Heart right ventricle (tissue), 16 donors: ENCODE data around the gene RNASEH1. TPM values are rescaled to one million over a fixed set of nuclear protein-coding genes. Genes with fewer than 3 reads are reported as not detected.

Source experiments
- ATAC-seq, 8 donors: fragments of 200-7000 bp; cut with Tn5 transposase; one replicate each; pipeline ENCODE4 v1.9.1; 2020; ENCODE audit warnings: mild to moderate bottlenecking in 8 of 8, moderate library complexity in 8 of 8, moderate number of reproducible peaks in 1 of 8
- DNase-seq, 2 donors: peaks; one replicate each; pipeline ENCODE4 v3.0.0-alpha.2; 2020
- H3K27ac ChIP-seq, 10 donors: fragments of 200-600 bp; sonication (generic) in 2 of 10; one replicate each; pipeline versions ENCODE4 v1.5.0 to v1.8.0; 2020 to 2022; ENCODE audit warnings: mild to moderate bottlenecking in 3 of 10
- H3K27me3 ChIP-seq, 7 donors: fragments of 200-600 bp; one replicate each; pipeline ENCODE4 v1.8.0; 2021 to 2022; ENCODE audit warnings: mild to moderate bottlenecking in 2 of 7
- H3K36me3 ChIP-seq, 9 donors: fragments of 200-600 bp; sonication (generic) in 1 of 9; one replicate each; pipeline versions ENCODE4 v1.5.0 to v1.8.0; 2020 to 2022; ENCODE audit warnings: mild to moderate bottlenecking in 2 of 9
- H3K4me1 ChIP-seq, 9 donors: fragments of 200-600 bp; sonication (generic) in 1 of 9; one replicate each; pipeline versions ENCODE4 v1.5.0 to v1.8.0; 2020 to 2022; ENCODE audit warnings: mild to moderate bottlenecking in 4 of 9
- H3K4me3 ChIP-seq, 10 donors: fragments of 200-600 bp; sonication (generic) in 2 of 10; one replicate each; pipeline versions ENCODE4 v1.5.0 to v1.8.0; 2020 to 2022; ENCODE audit warnings: mild to moderate bottlenecking in 7 of 10, moderate library complexity in 2 of 10
- H3K9me3 ChIP-seq, 11 donors: fragments of 200-600 bp in 10 of 11; sonication (generic) in 2 of 11; one replicate each; pipeline versions ENCODE4 v1.5.0 to v1.8.0; 2013 to 2022; ENCODE audit warnings: mild to moderate bottlenecking in 2 of 11, control low read depth in 1 of 11, moderate library complexity in 1 of 11
- CTCF ChIP-seq, 9 donors: fragments of 200-600 bp; sonication (generic) in 2 of 9; IDR thresholded peaks; one replicate each; pipeline versions ENCODE4 v1.5.0 to v1.8.0; 2021 to 2022; ENCODE audit warnings: antibody characterized with exemption in 9 of 9, mild to moderate bottlenecking in 5 of 9, moderate library complexity in 1 of 9
- WGBS, 2 donors: extraction: QIAGEN DNeasy Blood & Tissue Kit; methylation state at CpG; one replicate each; pipeline ENCODE4 v1.1.7; 2013; ENCODE audit warnings: inconsistent platforms in 1 of 2; 5-methylcytosine and 5-hydroxymethylcytosine counted together
- intact Hi-C, 10 donors: fragments of 100-400 bp; cut with DNase I; formaldehyde crosslinking; loops; one replicate each; pipeline versions ENCODE4 v1.11.1 to v1.14.2; 2022
- polyA plus RNA-seq, 2 donors: library from polyadenylated mRNA; stranded (reverse); fragments of 200-250 nt; gene quantifications; one replicate each; pipeline ENCODE4 v1.2.3, GENCODE V29; 2013
- total RNA-seq, 10 donors: library from RNA; stranded (reverse); fragmentation: NEBNext Ultra II Directional in 3 of 10; extraction: Animal tissue kit (Norgen Biotek cat#: 25700) in 3 of 10; gene quantifications; one replicate each; pipeline versions ENCODE4 v1.2.1 to v1.2.4, GENCODE V29; 2021 to 2023
- donor health status: Arrhythmogenic right ventricular cardiomyopathy.
- donor health status: ischemic (EF 13 %, LVEDD 7.1; RV severe dilation, severe dysfunction).
- donor health status: healthy with polysubstance abuse.
- donor health status: DM: no; HTN: yes; CAD: no.
- donor health status: DM: no; HTN: no; CAD: no.
- donor health status: ischemic (EF 25% LVEDD 6.9; RV normal size, moderate dysfunction).
- donor health status: ischemic (EF 25% LVEDD 5.7; RV mildly dilated, moderate dysfunction).
- donor health status: healthy.
- donor health status: DM: yes; HTN: yes; CAD: no.
- donor health status: Ischemic cardiomyopathy.
- donor health status: ischemic (EF 35%, LVEDD 5.7; RV mildly dilated, moderate dysfunction).
- donor health status: nonischemic (EF 11% LVEDD 7.7; RV severe dilation, severe dysfunction).
- donor health status: DM: yes; HTN: yes; CAD: no.
- donor health status: PGD.
- donor health status: ischemic (EF 29% LVEDD 5.4; RV normal size, mild dysfunction).
- donor health status: nonischemic (EF 23%, LVEDD 6.1; RV moderate dilation, normal function).

The RNASEH1 gene
- total and polyA plus RNA-seq, 12 donors: 8.7 to 24.0 (median 19.3) TPM

GRCh38 chr2:3595985-3596384, 37.9 kb upstream of the RNASEH1 start:
- peaks cover 0 to 14% (median 11%) of the 10 kb centered on the region in 9 donors for H3K4me1 ChIP-seq
- WGBS, 2 donors: 80 to 83% methylated on average over 6 of the region's 6 CpGs
- no peaks in the 10 kb centered on the region for H3K36me3 ChIP-seq
- H3K9me3 ChIP-seq: no peaks in the 10 kb centered on the region
- H3K27ac ChIP-seq: no peak overlapping the region
- DNase-seq (no peak), ATAC-seq (no peak)
- H3K4me3 ChIP-seq: peak overlapping the region in 3 of 10 donors; percentile 42 to 44 (median 43)
- H3K27me3 ChIP-seq: peaks cover 0 to 5% (median 0%) of the 10 kb centered on the region in 7 donors
- intact Hi-C loops: loop anchor here in 5 of 10 donors (2.0 to 10.0 kb wide), 3 partner anchors 49 to 56 kb away; no protein-coding TSS in a partner anchor
- TF ChIP-seq CTCF (IDR thresholded peaks at IDR 0.05): no peak

- intact Hi-C loops: loop anchor here in 5 of 10 donors (2.0 to 10.0 kb wide), 3 partner anchors 49 to 57 kb away; no protein-coding TSS in a partner anchor
- Histone ChIP-seq H3K27me3 (peaks cover 0 to 5% (median 0%) of the 10 kb centered on the region in 7 donors), H3K4me3 (peak overlapping the region in 9 of 10 donors; percentile 1 to 44 (median 41)), H3K9me3 (no peaks in the 10 kb centered on the region), H3K27ac (peak overlapping the region in 8 of 10 donors; percentile 0 to 72 (median 46)), H3K36me3 (no peaks in the 10 kb centered on the region), H3K4me1 (peaks cover 0 to 14% (median 11%) of the 10 kb centered on the region in 9 donors)
- 72 to 77% methylated on average over 11 of the region's 11 CpGs for WGBS, 2 donors
- no peak for DNase-seq
- TF ChIP-seq CTCF (IDR thresholded peaks at IDR 0.05): no peak
- peak in 4 of 8 donors; percentile 8 to 11 (median 10) for ATAC-seq
Observed at GRCh38 chr2:3595404-3595803, 37.3 kb upstream of the RNASEH1 start.

GRCh38 chr2:3594493-3595281, 36.6 kb upstream of the RNASEH1 start, which contains the start of gene COLEC11:
Gene COLEC11, plus strand, starts transcription at chr2:3595112. Its CDS starts 9,229 bp downstream, at chr2:3604341.
- intact Hi-C loops: loop anchor here in 6 of 10 donors (2.0 to 10.0 kb wide), 4 partner anchors 33 to 58 kb away; no protein-coding TSS in a partner anchor
- H3K27ac ChIP-seq: peak within 1 kb of the TSS in 9 of 10 donors; percentile 0 to 72 (median 46)
- peak within 1 kb of the TSS in 9 of 10 donors; percentile 1 to 44 (median 41) for H3K4me3 ChIP-seq

More at GRCh38 chr2:3594493-3595281, 36.6 kb upstream of the RNASEH1 start, which contains the start of gene COLEC11:
- TF ChIP-seq CTCF (IDR thresholded peaks at IDR 0.05): peak in 8 of 9 donors; percentile 11 to 66 (median 50)
- 16 to 19% methylated on average over 40 of the region's 40 CpGs for WGBS, 2 donors
- ATAC-seq (peak; percentile 89 to 94 (median 92)), DNase-seq (peak; percentile 67 to 74)
- Histone ChIP-seq H3K36me3 (no peaks in the 10 kb centered on the region), H3K27me3 (peaks cover 0 to 5% (median 0%) of the 10 kb centered on the region in 7 donors), H3K4me1 (peaks cover 0 to 14% (median 11%) of the 10 kb centered on the region in 9 donors), H3K9me3 (no peaks in the 10 kb centered on the region)
